ENCODE data around the gene GUCD1. TPM values are rescaled to one million over a fixed set of nuclear protein-coding genes. Genes with fewer than 3 reads are reported as not detected.
A peak's percentile ranks its signal among the peaks of the same experiment; 100 is the strongest.

GUCD1 gene
- total and polyA plus RNA-seq, 2 of the 13 experiments (the other 11 are each of a cell fraction or from before 2014, with no cell fraction given): 128 to 245 TPM

DNA sequence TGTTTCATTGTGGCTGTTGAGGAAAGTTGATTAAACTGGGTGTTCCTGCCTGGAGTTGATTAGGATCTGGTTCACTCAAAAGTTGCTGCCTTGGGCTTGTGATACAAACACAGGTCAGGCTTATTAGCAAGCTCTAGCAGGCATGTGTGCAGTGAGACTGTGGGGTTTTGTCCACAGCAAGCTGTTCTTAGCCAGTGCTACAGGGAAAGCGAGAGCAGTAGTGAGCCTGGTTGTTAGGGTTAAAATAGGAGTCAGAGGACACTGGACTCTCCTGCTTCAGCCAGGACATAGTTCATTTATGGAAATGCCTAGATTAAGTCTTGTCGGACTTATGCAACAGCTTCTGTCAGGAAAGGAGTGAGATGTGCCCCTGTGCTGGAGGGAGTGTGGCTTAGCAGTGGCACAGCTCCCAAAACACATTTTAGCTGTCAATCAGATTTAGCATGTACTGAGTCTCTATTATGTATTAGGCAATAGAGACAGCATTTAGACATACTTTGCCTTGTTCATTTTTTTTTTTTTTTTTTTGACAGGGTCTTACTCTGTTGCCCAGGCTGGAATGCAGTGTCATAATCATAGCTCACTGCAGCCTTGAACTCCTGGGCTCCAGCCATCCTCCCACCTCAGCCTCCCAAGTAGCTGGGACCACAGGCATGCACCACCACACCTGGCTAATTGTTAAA, 9.6 kb upstream of the GUCD1 start (continued):
- TF ChIP-seq ZNF672 (CRISPR knock-in tag; IDR thresholded peaks at IDR 0.05) (no peak), ZNF773 (CRISPR knock-in tag; IDR thresholded peaks at IDR 0.05; ENCODE audit: borderline replicate concordance) (no peak), ZFY (CRISPR knock-in tag; IDR thresholded peaks at IDR 0.05) (no peak), NFE2L1 (CRISPR knock-in tag; IDR thresholded peaks at IDR 0.05; ENCODE audit: borderline replicate concordance) (no peak), ZNF224 (CRISPR knock-in tag; IDR thresholded peaks at IDR 0.05) (no peak), MIER2 (CRISPR knock-in tag; IDR thresholded peaks at IDR 0.05) (no peak), ZNF160 (CRISPR knock-in tag; IDR thresholded peaks at IDR 0.05) (no peak), ETV5 (CRISPR knock-in tag; IDR thresholded peaks at IDR 0.05; ENCODE audit: borderline replicate concordance) (no peak), ZNF292 (CRISPR knock-in tag; IDR thresholded peaks at IDR 0.05; ENCODE audit: borderline replicate concordance, low read depth) (peak; percentile 55; the same call in 1 of the 2 replicates), NR0B2 (CRISPR knock-in tag; IDR thresholded peaks at IDR 0.05) (no peak), ZNF18 (CRISPR knock-in tag; IDR thresholded peaks at IDR 0.05; ENCODE audit: insufficient replicate concordance) (no peak), ZSCAN22 (CRISPR knock-in tag; IDR thresholded peaks at IDR 0.05) (no peak), NFIB (CRISPR knock-in tag; IDR thresholded peaks at IDR 0.05; ENCODE audit: borderline replicate concordance) (no peak), HMG20A (CRISPR knock-in tag; IDR thresholded peaks at IDR 0.05; ENCODE audit: borderline replicate concordance) (peak; percentile 19; the same call in 1 of the 2 replicates), ZFX (CRISPR knock-in tag; IDR thresholded peaks at IDR 0.05; ENCODE audit: low read depth) (no peak), KDM5A (IDR thresholded peaks at IDR 0.05; ENCODE audit: borderline replicate concordance, low read length) (no peak)
- TF ChIP-seq, protein P1, sequence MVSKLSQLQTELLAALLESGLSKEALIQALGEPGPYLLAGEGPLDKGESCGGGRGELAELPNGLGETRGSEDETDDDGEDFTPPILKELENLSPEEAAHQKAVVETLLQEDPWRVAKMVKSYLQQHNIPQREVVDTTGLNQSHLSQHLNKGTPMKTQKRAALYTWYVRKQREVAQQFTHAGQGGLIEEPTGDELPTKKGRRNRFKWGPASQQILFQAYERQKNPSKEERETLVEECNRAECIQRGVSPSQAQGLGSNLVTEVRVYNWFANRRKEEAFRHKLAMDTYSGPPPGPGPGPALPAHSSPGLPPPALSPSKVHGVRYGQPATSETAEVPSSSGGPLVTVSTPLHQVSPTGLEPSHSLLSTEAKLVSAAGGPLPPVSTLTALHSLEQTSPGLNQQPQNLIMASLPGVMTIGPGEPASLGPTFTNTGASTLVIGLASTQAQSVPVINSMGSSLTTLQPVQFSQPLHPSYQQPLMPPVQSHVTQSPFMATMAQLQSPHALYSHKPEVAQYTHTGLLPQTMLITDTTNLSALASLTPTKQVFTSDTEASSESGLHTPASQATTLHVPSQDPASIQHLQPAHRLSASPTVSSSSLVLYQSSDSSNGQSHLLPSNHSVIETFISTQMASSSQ (IDR thresholded peaks at IDR 0.05; ENCODE audit: low read depth): no peak
- TF ChIP-seq, protein P1 (CRISPR knock-in tag; IDR thresholded peaks at IDR 0.05; ENCODE audit: borderline replicate concordance): no peak
- TF ChIP-seq, protein P2, sequence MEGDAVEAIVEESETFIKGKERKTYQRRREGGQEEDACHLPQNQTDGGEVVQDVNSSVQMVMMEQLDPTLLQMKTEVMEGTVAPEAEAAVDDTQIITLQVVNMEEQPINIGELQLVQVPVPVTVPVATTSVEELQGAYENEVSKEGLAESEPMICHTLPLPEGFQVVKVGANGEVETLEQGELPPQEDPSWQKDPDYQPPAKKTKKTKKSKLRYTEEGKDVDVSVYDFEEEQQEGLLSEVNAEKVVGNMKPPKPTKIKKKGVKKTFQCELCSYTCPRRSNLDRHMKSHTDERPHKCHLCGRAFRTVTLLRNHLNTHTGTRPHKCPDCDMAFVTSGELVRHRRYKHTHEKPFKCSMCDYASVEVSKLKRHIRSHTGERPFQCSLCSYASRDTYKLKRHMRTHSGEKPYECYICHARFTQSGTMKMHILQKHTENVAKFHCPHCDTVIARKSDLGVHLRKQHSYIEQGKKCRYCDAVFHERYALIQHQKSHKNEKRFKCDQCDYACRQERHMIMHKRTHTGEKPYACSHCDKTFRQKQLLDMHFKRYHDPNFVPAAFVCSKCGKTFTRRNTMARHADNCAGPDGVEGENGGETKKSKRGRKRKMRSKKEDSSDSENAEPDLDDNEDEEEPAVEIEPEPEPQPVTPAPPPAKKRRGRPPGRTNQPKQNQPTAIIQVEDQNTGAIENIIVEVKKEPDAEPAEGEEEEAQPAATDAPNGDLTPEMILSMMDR (CRISPR knock-in tag; IDR thresholded peaks at IDR 0.05): no peak
- TF ChIP-seq, protein P3, sequence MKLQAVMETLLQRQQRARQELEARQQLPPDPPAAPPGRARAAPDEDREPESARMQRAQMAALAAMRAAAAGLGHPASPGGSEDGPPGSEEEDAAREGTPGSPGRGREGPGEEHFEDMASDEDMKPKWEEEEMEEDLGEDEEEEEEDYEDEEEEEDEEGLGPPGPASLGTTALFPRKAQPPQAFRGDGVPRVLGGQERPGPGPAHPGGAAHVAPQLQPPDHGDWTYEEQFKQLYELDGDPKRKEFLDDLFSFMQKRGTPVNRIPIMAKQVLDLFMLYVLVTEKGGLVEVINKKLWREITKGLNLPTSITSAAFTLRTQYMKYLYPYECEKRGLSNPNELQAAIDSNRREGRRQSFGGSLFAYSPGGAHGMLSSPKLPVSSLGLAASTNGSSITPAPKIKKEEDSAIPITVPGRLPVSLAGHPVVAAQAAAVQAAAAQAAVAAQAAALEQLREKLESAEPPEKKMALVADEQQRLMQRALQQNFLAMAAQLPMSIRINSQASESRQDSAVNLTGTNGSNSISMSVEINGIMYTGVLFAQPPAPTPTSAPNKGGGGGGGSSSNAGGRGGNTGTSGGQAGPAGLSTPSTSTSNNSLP (IDR thresholded peaks at IDR 0.05; ENCODE audit: low read depth, low read length): no peak
